SK-N-SH treated with all-trans-retinoic acid at 6 μM for 48 hours (cell line): ENCODE results near the gene PTCH1.

Experiments
- ATAC-seq: fragments of 200-7000 bp; cut with Tn5 transposase; 3 replicates; pipeline ENCODE4 v1.9.1; 2020; ENCODE audit warnings: mild to moderate bottlenecking, moderate library complexity
- ARNTL ChIP-seq: fragments of 450-650 bp; formaldehyde crosslinking; IDR thresholded peaks from 2 replicates; pipeline ENCODE4 v1.5.0; 2020; ENCODE audit warnings: low read depth, mild to moderate bottlenecking, moderate library complexity, borderline replicate concordance
- BACH2 ChIP-seq: fragments of 250-450 bp; sonication (Bioruptor Pico); IDR thresholded peaks from 2 replicates; pipeline ENCODE4 v1.9.0; 2021; ENCODE audit warnings: mild to moderate bottlenecking, borderline replicate concordance
- CSDC2 ChIP-seq: fragments of 250-450 bp; sonication (Bioruptor Pico); IDR thresholded peaks from 2 replicates; pipeline ENCODE4 v1.5.0; 2020; ENCODE audit warnings: mild to moderate bottlenecking, moderate library complexity
- ESRRG ChIP-seq: fragments of 250-450 bp; sonication (Bioruptor Pico); IDR thresholded peaks from 2 replicates; pipeline ENCODE4 v1.6.1; 2021; ENCODE audit warnings: mild to moderate bottlenecking
- GLIS3 ChIP-seq: fragments of 250-450 bp; sonication (Bioruptor Pico); IDR thresholded peaks from 2 replicates; pipeline ENCODE4 v1.5.0; 2020; ENCODE audit warnings: mild to moderate bottlenecking, moderate library complexity
- ISL1 ChIP-seq: fragments of 250-450 bp; sonication (Bioruptor Pico); IDR thresholded peaks from 2 replicates; pipeline ENCODE4 v2.1.2; 2022; ENCODE audit warnings: mild to moderate bottlenecking, moderate library complexity
- OSR1 ChIP-seq: fragments of 250-450 bp; sonication (Bioruptor Pico); IDR thresholded peaks from 2 replicates; pipeline ENCODE4 v1.8.0; 2022; ENCODE audit warnings: moderate library complexity, mild to moderate bottlenecking, inconsistent platforms
- PPARA ChIP-seq: fragments of 250-450 bp; sonication (Bioruptor Pico); IDR thresholded peaks from 2 replicates; pipeline ENCODE4 v1.5.0; 2020; ENCODE audit warnings: mild to moderate bottlenecking, borderline replicate concordance
- RARB ChIP-seq: fragments of 250-450 bp; sonication (Bioruptor Pico); IDR thresholded peaks from 2 replicates; pipeline ENCODE4 v1.8.0; 2021; ENCODE audit warnings: mild to moderate bottlenecking, moderate library complexity
- SNAI2 ChIP-seq: fragments of 250-450 bp; sonication (Bioruptor Pico); IDR thresholded peaks from 2 replicates; pipeline ENCODE4 v1.5.0; 2020; ENCODE audit warnings: mild to moderate bottlenecking, moderate library complexity
- TCF4 ChIP-seq: fragments of 250-450 bp; sonication (Bioruptor Pico); IDR thresholded peaks from 2 replicates; pipeline ENCODE4 v1.8.0; 2021; ENCODE audit warnings: mild to moderate bottlenecking, moderate library complexity, borderline replicate concordance
- TOX ChIP-seq: fragments of 250-450 bp; sonication (Bioruptor Pico); IDR thresholded peaks from 2 replicates; pipeline ENCODE4 v1.8.0; 2021; ENCODE audit warnings: mild to moderate bottlenecking, moderate library complexity, borderline replicate concordance
- ZC3H10 ChIP-seq: fragments of 250-450 bp; sonication (Bioruptor Pico); IDR thresholded peaks from 2 replicates; pipeline ENCODE4 v1.5.1; 2021; ENCODE audit warnings: mild to moderate bottlenecking, moderate library complexity
- ZFP3 ChIP-seq: fragments of 250-450 bp; sonication (Bioruptor Pico); IDR thresholded peaks from 2 replicates; pipeline ENCODE4 v1.5.0; 2020; ENCODE audit warnings: mild to moderate bottlenecking, moderate library complexity
- ZNF565 ChIP-seq: fragments of 450-650 bp; formaldehyde crosslinking; conservative IDR thresholded peaks from 2 replicates; pipeline ENCODE4 v1.5.0; 2020; ENCODE audit warnings: low read depth, mild to moderate bottlenecking, moderate library complexity
- ZNF70 ChIP-seq: fragments of 450-650 bp; formaldehyde crosslinking; IDR thresholded peaks from 2 replicates; pipeline ENCODE4 v1.5.0; 2020; ENCODE audit warnings: mild to moderate bottlenecking, moderate library complexity
- ZNF8 ChIP-seq: fragments of 450-650 bp; formaldehyde crosslinking; IDR thresholded peaks from 2 replicates; pipeline ENCODE4 v1.5.0; 2020; ENCODE audit warnings: mild to moderate bottlenecking, moderate library complexity
- TF ChIP-seq, protein P1 (sequence below): fragments of 250-450 bp; sonication (Bioruptor Pico); IDR thresholded peaks from 2 replicates; pipeline ENCODE4 v1.5.0; 2020; ENCODE audit warnings: mild to moderate bottlenecking, moderate library complexity
- TF ChIP-seq, protein P2 (sequence below): fragments of 250-450 bp; sonication (Bioruptor Pico); IDR thresholded peaks from 2 replicates; pipeline ENCODE4 v1.5.1; 2020; ENCODE audit warnings: low read depth, mild to moderate bottlenecking, moderate library complexity
- TF ChIP-seq, protein P3 (sequence below): fragments of 250-450 bp; sonication (Bioruptor Pico); IDR thresholded peaks from 2 replicates; pipeline ENCODE4 v1.8.0; 2020; ENCODE audit warnings: mild to moderate bottlenecking, moderate library complexity, borderline replicate concordance
- TF ChIP-seq, protein P4 (sequence below): fragments of 250-450 bp; sonication (Bioruptor Pico); IDR thresholded peaks from 2 replicates; pipeline ENCODE4 v1.5.1; 2021; ENCODE audit warnings: mild to moderate bottlenecking, moderate library complexity
- TF ChIP-seq, protein P5 (sequence below): fragments of 250-450 bp; sonication (Bioruptor Pico); IDR thresholded peaks from 2 replicates; pipeline ENCODE4 v1.8.0; 2021; ENCODE audit warnings: low read depth, mild to moderate bottlenecking, moderate library complexity, borderline replicate concordance

Gene PTCH1

DNA sequence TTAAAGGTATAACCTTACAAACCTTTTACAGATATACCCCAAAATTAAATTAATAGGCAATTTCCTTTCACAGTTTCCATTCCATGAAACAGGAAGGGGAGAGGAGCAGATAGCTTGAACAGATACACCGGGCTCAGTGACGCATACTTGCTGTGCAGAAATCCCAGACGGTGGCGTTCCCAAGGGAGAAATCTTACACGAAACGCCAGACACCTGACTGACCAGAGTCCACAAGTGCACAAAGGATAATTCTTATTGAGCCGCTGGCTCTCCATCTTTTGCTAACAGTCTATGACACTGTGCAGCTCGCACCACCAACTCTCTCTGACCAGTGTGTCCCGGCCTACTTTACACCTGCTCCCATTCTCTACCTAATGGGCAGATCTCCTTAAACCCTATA lies 37.4 kb downstream of the PTCH1 start:
- ATAC-seq = no peak
- TF ChIP-seq ZNF8 (CRISPR knock-in tag) (no peak), GLIS3 (CRISPR knock-in tag) (no peak), SNAI2 (CRISPR knock-in tag) (no peak), OSR1 (CRISPR knock-in tag) (no peak), CSDC2 (no peak)
- TF ChIP-seq, protein P1, sequence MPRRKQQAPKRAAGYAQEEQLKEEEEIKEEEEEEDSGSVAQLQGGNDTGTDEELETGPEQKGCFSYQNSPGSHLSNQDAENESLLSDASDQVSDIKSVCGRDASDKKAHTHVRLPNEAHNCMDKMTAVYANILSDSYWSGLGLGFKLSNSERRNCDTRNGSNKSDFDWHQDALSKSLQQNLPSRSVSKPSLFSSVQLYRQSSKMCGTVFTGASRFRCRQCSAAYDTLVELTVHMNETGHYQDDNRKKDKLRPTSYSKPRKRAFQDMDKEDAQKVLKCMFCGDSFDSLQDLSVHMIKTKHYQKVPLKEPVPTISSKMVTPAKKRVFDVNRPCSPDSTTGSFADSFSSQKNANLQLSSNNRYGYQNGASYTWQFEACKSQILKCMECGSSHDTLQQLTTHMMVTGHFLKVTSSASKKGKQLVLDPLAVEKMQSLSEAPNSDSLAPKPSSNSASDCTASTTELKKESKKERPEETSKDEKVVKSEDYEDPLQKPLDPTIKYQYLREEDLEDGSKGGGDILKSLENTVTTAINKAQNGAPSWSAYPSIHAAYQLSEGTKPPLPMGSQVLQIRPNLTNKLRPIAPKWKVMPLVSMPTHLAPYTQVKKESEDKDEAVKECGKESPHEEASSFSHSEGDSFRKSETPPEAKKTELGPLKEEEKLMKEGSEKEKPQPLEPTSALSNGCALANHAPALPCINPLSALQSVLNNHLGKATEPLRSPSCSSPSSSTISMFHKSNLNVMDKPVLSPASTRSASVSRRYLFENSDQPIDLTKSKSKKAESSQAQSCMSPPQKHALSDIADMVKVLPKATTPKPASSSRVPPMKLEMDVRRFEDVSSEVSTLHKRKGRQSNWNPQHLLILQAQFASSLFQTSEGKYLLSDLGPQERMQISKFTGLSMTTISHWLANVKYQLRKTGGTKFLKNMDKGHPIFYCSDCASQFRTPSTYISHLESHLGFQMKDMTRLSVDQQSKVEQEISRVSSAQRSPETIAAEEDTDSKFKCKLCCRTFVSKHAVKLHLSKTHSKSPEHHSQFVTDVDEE (CRISPR knock-in tag) = no peak
- TF ChIP-seq, protein P2, sequence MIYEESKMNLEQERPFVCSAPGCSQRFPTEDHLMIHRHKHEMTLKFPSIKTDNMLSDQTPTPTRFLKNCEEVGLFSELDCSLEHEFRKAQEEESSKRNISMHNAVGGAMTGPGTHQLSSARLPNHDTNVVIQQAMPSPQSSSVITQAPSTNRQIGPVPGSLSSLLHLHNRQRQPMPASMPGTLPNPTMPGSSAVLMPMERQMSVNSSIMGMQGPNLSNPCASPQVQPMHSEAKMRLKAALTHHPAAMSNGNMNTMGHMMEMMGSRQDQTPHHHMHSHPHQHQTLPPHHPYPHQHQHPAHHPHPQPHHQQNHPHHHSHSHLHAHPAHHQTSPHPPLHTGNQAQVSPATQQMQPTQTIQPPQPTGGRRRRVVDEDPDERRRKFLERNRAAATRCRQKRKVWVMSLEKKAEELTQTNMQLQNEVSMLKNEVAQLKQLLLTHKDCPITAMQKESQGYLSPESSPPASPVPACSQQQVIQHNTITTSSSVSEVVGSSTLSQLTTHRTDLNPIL (CRISPR knock-in tag) = no peak
- TF ChIP-seq, protein P3, sequence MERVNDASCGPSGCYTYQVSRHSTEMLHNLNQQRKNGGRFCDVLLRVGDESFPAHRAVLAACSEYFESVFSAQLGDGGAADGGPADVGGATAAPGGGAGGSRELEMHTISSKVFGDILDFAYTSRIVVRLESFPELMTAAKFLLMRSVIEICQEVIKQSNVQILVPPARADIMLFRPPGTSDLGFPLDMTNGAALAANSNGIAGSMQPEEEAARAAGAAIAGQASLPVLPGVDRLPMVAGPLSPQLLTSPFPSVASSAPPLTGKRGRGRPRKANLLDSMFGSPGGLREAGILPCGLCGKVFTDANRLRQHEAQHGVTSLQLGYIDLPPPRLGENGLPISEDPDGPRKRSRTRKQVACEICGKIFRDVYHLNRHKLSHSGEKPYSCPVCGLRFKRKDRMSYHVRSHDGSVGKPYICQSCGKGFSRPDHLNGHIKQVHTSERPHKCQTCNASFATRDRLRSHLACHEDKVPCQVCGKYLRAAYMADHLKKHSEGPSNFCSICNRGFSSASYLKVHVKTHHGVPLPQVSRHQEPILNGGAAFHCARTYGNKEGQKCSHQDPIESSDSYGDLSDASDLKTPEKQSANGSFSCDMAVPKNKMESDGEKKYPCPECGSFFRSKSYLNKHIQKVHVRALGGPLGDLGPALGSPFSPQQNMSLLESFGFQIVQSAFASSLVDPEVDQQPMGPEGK = no peak

DNA sequence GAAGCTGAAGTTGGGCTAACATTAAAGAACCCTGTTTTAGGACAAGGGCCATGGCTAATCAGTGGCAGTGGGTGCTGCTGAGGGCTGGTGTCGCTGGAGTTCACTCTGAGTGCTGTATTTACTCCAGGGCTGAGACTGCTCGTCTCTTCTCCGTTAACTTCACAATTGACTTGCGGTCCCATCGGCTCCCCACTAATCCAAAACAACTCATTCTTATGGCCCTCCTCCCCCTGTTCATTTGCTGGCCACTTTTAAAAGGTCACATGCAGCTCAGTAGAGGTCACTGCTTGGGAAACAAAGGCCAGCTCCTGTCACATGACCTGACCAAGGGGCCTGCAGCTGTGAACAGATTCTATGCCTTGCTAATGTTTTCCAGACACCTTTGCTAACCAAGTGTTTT lies 38.4 kb downstream of the PTCH1 start:
- ATAC-seq = no peak
- TF ChIP-seq CSDC2 (no peak), ZNF70 (CRISPR knock-in tag) (no peak), BACH2 (CRISPR knock-in tag) (no peak), ZNF565 (CRISPR knock-in tag) (no peak), ISL1 (CRISPR knock-in tag) (no peak), ZFP3 (no peak), ZC3H10 (CRISPR knock-in tag) (no peak), OSR1 (CRISPR knock-in tag) (no peak), ARNTL (no peak), TOX (CRISPR knock-in tag) (no peak), RARB (CRISPR knock-in tag) (no peak), TCF4 (CRISPR knock-in tag) (no peak), PPARA (CRISPR knock-in tag) (no peak), SNAI2 (CRISPR knock-in tag) (no peak), ESRRG (CRISPR knock-in tag) (no peak)
- TF ChIP-seq, protein P4, sequence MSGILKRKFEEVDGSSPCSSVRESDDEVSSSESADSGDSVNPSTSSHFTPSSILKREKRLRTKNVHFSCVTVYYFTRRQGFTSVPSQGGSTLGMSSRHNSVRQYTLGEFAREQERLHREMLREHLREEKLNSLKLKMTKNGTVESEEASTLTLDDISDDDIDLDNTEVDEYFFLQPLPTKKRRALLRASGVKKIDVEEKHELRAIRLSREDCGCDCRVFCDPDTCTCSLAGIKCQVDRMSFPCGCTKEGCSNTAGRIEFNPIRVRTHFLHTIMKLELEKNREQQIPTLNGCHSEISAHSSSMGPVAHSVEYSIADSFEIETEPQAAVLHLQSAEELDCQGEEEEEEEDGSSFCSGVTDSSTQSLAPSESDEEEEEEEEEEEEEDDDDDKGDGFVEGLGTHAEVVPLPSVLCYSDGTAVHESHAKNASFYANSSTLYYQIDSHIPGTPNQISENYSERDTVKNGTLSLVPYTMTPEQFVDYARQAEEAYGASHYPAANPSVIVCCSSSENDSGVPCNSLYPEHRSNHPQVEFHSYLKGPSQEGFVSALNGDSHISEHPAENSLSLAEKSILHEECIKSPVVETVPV = no peak
- TF ChIP-seq, protein P2 (CRISPR knock-in tag) = no peak
- TF ChIP-seq, protein P1 (CRISPR knock-in tag) = no peak
- TF ChIP-seq, protein P5, sequence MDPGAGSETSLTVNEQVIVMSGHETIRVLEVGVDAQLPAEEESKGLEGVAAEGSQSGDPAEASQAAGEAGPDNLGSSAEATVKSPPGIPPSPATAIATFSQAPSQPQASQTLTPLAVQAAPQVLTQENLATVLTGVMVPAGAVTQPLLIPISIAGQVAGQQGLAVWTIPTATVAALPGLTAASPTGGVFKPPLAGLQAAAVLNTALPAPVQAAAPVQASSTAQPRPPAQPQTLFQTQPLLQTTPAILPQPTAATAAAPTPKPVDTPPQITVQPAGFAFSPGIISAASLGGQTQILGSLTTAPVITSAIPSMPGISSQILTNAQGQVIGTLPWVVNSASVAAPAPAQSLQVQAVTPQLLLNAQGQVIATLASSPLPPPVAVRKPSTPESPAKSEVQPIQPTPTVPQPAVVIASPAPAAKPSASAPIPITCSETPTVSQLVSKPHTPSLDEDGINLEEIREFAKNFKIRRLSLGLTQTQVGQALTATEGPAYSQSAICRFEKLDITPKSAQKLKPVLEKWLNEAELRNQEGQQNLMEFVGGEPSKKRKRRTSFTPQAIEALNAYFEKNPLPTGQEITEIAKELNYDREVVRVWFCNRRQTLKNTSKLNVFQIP (CRISPR knock-in tag) = no peak
